ENCODE results near the gene BICC1. TPM values are rescaled to one million over a fixed set of nuclear protein-coding genes. Genes with fewer than 3 reads are reported as not detected.

BICC1 gene
- total RNA-seq, 1 experiment from 2014 or later: not detected

GRCh38 chr10:58727633-58728032, 215.0 kb downstream of the BICC1 start:
- intact Hi-C loops (cut with micrococcal nuclease): no loop called here
- Histone ChIP-seq H3K27me3 (ENCODE audit: insufficient read depth, low read length) (peaks cover 16% of the 10 kb centered on the region; the same call in 1 of the 2 replicates), H3K4me3 (replicated peaks in 1 of 2; ENCODE audit: low read depth in 1 of 2, low read length in 2 of 2) (no peak overlapping the region), H3K4me2 (ENCODE audit: low read length) (no peak overlapping the region), H3K9ac (ENCODE audit: low read length) (no peak overlapping the region), H3K79me2 (ENCODE audit: insufficient read depth, low read length) (no peaks in the 10 kb centered on the region), H2AFZ (ENCODE audit: low read depth, low read length, poor library complexity, severe bottlenecking) (no peak overlapping the region), H4K20me1 (ENCODE audit: insufficient read depth) (no peaks in the 10 kb centered on the region), H3K36me3 (ENCODE audit: control insufficient read depth in 1 of 2, insufficient read depth in 2 of 2, low read length in 2 of 2) (no peaks in the 10 kb centered on the region), H3K9me2 (ENCODE audit: insufficient read depth) (no peaks in the 10 kb centered on the region), H3K27ac (ENCODE audit: low read depth, low read length) (no peak overlapping the region), H3K4me1 (ENCODE audit: control insufficient read depth in 1 of 2, insufficient read depth in 2 of 2, low read length in 2 of 2) (no peaks in the 10 kb centered on the region), H3K9me3 (ENCODE audit: control insufficient read depth in 1 of 2, insufficient read depth in 1 of 2, low read depth in 1 of 2, low read length in 2 of 2) (peaks cover 0 to 5% of the 10 kb centered on the region in 2 experiments; a peak in 1 of 4 replicates)
- BruUV-seq (replicated peaks): no TSS peak
- ChIA-PET CTCF (no interaction called here), RAD21 (ENCODE audit: low non-redundant PET in 1 of 2, low total read pairs in 2 of 2, uncharacterized antibody in 2 of 2, unreplicated experiment in 2 of 2) (no interaction called here), POLR2A (no interaction called here)
- TF ChIP-seq TCF7L2 (IDR thresholded peaks at IDR 0.05; ENCODE audit: borderline replicate concordance, extremely low read depth, insufficient read depth, insufficient read length) (no peak), ZNF274 (IDR thresholded peaks at IDR 0.05; ENCODE audit: low read depth, low read length) (no peak)
- ATAC-seq (no peak), DNase-seq (ENCODE audit: low read depth, low spot score) (no peak)

GRCh38 chr10:58731276-58731675, 218.6 kb downstream of the BICC1 start:
- ATAC-seq (no peak), DNase-seq (ENCODE audit: low read depth, low spot score) (no peak)
- H2AFZ ChIP-seq (ENCODE audit: low read depth, low read length, poor library complexity, severe bottlenecking): no peak overlapping the region
- peaks cover 0 to 5% of the 10 kb centered on the region in 2 experiments; a peak in 1 of 4 replicates for H3K9me3 ChIP-seq (ENCODE audit: control insufficient read depth in 1 of 2, insufficient read depth in 1 of 2, low read depth in 1 of 2, low read length in 2 of 2)
- no peak overlapping the region for H3K9ac ChIP-seq (ENCODE audit: low read length)
- peaks cover 4% of the 10 kb centered on the region; the same call in 1 of the 2 replicates for H3K27me3 ChIP-seq (ENCODE audit: insufficient read depth, low read length)
- no peak overlapping the region for H3K4me3 ChIP-seq (replicated peaks in 1 of 2; ENCODE audit: low read depth in 1 of 2, low read length in 2 of 2)
- no TSS peak for BruUV-seq (replicated peaks)
- no peaks in the 10 kb centered on the region for H3K36me3 ChIP-seq (ENCODE audit: control insufficient read depth in 1 of 2, insufficient read depth in 2 of 2, low read length in 2 of 2)
- no peak overlapping the region for H3K4me2 ChIP-seq (ENCODE audit: low read length)
- ChIA-PET RAD21 (ENCODE audit: low non-redundant PET in 1 of 2, low total read pairs in 2 of 2, uncharacterized antibody in 2 of 2, unreplicated experiment in 2 of 2) (no interaction called here), POLR2A (no interaction called here), CTCF (no interaction called here)
- no peaks in the 10 kb centered on the region for H3K4me1 ChIP-seq (ENCODE audit: control insufficient read depth in 1 of 2, insufficient read depth in 2 of 2, low read length in 2 of 2)
- no peak overlapping the region for H3K27ac ChIP-seq (ENCODE audit: low read depth, low read length)
- H4K20me1 ChIP-seq (ENCODE audit: insufficient read depth): no peaks in the 10 kb centered on the region
- no peaks in the 10 kb centered on the region for H3K9me2 ChIP-seq (ENCODE audit: insufficient read depth)
- no peaks in the 10 kb centered on the region for H3K79me2 ChIP-seq (ENCODE audit: insufficient read depth, low read length)
- intact Hi-C loops (cut with micrococcal nuclease): no loop called here
- TF ChIP-seq EZH2phosphoT487 (IDR thresholded peaks at IDR 0.05; ENCODE audit: borderline replicate concordance) (no peak), SRF (IDR thresholded peaks at IDR 0.05; ENCODE audit: low read depth) (no peak), REST (IDR thresholded peaks at IDR 0.05; ENCODE audit: low read depth) (no peak), ELF1 (IDR thresholded peaks at IDR 0.05; ENCODE audit: borderline replicate concordance, low read depth) (no peak), ZFX (IDR thresholded peaks at IDR 0.05) (no peak), SP1 (IDR thresholded peaks at IDR 0.05; ENCODE audit: low read depth) (no peak), CBX3 (IDR thresholded peaks at IDR 0.05; ENCODE audit: low read depth) (no peak), YY1 (IDR thresholded peaks at IDR 0.05; ENCODE audit: extremely low read depth, insufficient replicate concordance, low read depth, low read length) (no peak), ZNF274 (IDR thresholded peaks at IDR 0.05; ENCODE audit: low read depth, low read length) (no peak), EZH2 (IDR thresholded peaks at IDR 0.05) (no peak), MAX (IDR thresholded peaks at IDR 0.05) (no peak), ATF3 (IDR thresholded peaks at IDR 0.05) (no peak), FOSL1 (IDR thresholded peaks at IDR 0.05; ENCODE audit: low read depth) (no peak), RAD21 (IDR thresholded peaks at IDR 0.05; ENCODE audit: low read depth) (no peak), TCF7L2 (IDR thresholded peaks at IDR 0.05; ENCODE audit: borderline replicate concordance, extremely low read depth, insufficient read depth, insufficient read length) (no peak), CTCF (IDR thresholded peaks at IDR 0.05 in 2 of 3, conservative IDR thresholded peaks at IDR 0.05 in 1 of 3; ENCODE audit: borderline replicate concordance in 1 of 3, insufficient read depth in 1 of 3, low read depth in 2 of 3, low read length in 2 of 3) (no peak)
